ENCODE measurements around the gene CCT5.
"Not testable (repeated sequence)": the region's sequence is repeated elsewhere in the genome, so short reads cannot be mapped to it uniquely, and the experiment has no call there.

Gene CCT5

DNA sequence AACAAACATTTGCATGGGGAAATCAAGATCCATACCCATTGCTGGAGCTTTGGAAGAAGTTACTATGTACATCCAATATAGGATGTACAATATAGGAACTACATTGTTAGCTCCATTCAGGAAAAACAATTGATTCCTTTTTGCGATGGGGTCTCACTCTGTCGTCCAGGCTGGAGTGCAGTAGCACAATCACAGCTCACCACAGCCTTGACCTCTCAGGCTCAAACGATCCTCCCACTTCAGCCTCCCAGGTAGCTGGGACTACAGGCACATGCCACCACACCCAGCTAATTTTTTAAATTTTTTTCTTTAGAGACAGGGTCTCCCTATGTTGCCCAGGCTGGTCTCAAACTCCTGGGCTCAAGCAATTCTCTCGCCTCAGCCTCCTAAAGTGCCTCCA lies 2.9 kb upstream of the CCT5 start:
- DNase-seq: not testable (repeated sequence)

DNA sequence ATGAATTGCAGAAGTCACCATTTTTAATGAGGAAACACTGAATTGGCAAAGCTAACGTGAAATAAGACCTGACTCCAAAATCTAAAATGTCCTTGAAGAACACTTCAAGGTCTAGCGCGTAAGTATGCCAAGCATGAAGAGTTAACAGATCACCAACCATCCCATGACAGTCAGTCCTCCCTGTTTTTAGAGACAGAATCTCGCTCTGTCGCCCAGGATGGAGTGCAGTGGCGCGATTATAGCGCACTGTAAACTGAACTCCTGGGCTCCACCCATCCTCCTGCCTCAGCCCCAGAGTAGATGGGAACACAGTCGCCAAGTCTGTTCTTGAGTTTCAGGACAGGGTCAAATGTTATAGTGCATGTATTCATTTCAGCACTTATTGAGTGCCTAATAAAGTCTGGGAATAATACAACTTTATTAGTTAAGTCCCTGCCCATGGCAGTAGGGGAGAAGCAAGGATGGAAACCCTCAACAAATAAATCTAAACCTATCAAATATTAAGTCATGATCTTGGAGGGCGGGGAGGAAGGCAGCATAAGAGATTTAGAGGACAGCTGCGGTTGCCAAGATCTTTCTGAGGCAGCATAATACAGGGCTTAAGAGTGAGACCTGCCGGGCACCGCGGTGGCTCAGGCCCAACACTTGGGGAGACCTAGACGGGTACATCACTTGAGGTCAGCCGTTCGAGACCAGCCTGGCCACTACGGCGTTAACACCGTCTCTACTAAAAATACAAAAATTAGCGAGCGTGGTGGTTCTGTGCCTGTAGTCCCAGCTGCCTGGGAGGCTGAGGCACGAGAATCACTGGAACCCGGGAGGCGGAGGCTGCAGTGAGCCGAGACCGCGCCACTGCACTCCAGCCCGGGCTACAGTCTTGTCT lies 1.5 kb upstream of the CCT5 start:
- no peak for DNase-seq

- DNase-seq: no peak
Measured at GRCh38 chr5:10250806-10251276, 761 bp downstream of the CCT5 start.

DNA sequence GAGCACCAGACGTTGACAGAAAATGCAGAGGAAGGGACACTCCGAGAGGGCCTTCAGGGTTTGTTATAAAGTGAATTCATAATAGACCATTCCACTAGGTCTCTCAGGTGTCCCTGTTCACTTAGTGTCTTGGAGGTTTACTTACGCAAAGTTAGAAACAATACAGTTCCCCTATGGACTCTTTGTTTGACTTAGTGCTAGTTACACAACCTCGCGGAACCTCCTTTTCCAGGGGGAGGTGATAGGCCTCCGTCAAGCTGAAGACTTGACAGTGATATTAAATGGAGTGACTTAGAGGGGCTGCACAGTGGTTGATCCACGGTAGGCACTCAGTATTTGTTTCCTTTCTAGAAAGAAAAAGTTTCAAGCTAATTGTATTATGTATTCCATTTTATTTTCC lies 1.3 kb downstream of the CCT5 start:
- DNase-seq: no peak

GRCh38 chr5:10253390-10253789 lies 3.3 kb downstream of the CCT5 start:
- no peak for DNase-seq

DNA sequence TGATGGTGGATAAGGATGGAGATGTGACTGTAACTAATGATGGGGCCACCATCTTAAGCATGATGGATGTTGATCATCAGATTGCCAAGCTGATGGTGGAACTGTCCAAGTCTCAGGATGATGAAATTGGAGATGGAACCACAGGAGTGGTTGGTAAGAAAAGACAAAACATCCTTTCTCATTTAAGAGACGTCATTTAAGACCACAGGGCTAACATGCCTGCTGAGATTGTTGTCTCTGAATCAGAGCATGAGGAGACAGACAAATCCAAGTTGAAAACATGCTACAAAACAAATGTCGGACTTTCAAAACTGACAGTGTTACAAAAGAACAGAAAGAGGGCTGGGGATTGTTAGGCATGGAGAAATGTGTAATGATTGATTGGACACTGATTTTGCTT lies 4.6 kb downstream of the CCT5 start:
- DNase-seq: no peak

GRCh38 chr5:10257870-10258269 lies 7.8 kb downstream of the CCT5 start:
- DNase-seq: no peak

DNA sequence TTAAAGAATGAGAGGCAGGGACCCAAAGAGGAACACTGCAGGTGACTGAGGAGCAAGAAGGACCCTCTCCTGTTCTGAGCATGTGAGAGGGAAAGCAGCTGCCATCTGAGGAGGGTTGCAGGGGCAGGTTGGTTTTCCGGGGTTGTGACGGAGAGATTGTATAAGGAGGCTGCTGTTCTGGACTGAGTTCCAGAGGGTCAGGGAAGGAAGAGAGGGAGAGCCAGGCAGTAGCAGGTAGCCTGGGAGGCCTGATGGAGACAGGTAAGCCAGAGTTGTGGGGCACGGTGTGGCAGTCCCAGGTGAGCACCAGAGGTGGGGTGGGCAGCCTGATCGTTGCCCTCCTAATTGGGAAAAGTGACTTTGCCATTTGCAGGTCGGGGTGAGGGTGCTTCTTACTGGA lies 9.8 kb downstream of the CCT5 start:
- no peak for DNase-seq

- no peak for DNase-seq
Measured at GRCh38 chr5:10261065-10261464, 11.0 kb downstream of the CCT5 start.

GRCh38 chr5:10262121-10262774 lies 12.2 kb downstream of the CCT5 start:
- DNase-seq: no peak

- DNase-seq: no peak
Measured at GRCh38 chr5:10262995-10263394, 12.9 kb downstream of the CCT5 start.

DNA sequence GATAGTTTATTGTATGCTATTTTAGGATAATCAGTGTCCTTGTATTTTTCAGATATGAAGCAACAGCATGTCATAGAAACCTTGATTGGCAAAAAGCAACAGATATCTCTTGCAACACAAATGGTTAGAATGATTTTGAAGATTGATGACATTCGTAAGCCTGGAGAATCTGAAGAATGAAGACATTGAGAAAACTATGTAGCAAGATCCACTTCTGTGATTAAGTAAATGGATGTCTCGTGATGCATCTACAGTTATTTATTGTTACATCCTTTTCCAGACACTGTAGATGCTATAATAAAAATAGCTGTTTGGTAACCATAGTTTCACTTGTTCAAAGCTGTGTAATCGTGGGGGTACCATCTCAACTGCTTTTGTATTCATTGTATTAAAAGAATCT lies 14.5 kb downstream of the CCT5 start:
- no peak for DNase-seq

- no peak for DNase-seq
Measured at GRCh38 chr5:10265245-10266109, 15.4 kb downstream of the CCT5 start.

- no peak for DNase-seq
Measured at GRCh38 chr5:10266137-10266536, 16.1 kb downstream of the CCT5 start.

- DNase-seq: no peak
Measured at GRCh38 chr5:10266839-10267238, 16.8 kb downstream of the CCT5 start.

- DNase-seq: no peak
Measured at GRCh38 chr5:10268100-10268499, 18.0 kb downstream of the CCT5 start.

DNA sequence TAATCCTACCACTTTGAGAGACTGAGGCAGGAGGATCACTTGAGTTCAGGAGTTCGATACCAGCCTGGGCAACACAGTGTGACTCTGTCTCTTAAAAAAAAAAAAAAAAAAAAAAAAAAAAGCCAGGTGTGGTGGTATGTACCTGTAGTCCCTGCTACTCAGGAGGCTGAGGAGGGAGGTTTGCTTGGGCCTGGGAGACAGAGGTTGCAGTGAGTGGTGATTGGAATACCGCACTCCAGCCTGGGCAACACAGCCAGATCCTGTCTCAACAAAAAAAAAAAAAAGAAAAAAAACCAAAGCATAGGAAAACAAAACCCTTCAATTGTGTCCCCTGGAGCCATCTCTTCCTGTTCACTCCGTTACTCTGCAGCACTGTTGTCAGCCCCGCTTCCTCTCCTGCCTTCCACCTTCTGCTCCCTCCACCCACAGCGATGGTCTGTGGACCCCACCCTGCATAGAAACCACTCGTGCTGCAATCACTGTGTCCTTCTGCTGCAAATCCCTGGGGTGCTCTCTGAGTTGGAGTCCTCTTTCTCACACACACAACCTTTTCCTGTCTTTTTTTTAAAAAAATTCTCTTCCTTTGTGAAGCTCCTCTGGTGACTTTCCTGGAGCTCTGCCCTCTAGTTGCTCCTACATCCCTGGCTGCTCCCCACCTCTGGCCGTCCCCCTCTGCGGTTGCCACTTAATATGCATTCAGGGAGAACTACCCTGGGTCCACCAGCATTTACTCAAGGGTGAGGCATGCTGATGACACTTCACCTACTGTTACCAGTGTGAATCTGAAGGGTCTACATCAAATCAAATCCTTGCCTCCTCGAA lies 22.2 kb downstream of the CCT5 start:
- no peak for DNase-seq

DNA sequence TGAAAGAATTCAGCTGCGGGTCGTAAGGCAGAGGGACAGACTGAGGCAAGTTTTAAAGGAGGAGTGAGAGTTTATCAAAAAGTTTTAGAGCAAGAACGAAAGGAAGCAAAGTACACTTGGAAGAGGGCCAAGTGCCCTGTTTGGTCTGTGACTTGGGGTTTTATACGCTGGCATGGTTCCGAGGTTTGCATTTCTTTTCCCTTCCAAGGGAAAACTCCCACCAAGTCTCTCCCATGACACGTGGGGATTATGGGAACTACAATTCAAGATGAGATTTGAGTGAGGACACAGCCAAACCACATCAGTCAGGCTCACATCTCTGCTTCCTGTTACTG lies 22.8 kb downstream of the CCT5 start:
- not testable (repeated sequence) for DNase-seq

- no peak for DNase-seq
Measured at GRCh38 chr5:10275460-10275859, 25.4 kb downstream of the CCT5 start.

DNA sequence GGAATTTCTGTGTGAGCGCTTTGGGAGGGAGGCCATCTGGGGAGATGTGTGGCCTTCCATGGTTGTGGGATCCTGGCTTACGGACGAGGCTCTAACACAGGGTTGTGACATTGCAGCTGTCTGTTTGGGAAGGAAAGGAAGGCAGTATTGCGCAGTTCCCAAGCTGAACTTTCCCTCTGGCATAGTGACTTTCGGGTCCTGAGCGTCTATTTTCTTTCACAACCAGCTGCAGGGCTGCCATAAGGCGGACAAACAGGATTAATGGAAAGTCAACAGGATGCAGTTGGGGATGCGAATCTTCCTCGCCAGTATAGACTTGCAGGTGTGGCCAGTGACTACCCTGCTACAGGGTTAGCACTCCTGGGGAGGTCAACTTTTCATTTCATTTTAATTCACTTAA lies 25.9 kb downstream of the CCT5 start:
- no peak for DNase-seq

DNA sequence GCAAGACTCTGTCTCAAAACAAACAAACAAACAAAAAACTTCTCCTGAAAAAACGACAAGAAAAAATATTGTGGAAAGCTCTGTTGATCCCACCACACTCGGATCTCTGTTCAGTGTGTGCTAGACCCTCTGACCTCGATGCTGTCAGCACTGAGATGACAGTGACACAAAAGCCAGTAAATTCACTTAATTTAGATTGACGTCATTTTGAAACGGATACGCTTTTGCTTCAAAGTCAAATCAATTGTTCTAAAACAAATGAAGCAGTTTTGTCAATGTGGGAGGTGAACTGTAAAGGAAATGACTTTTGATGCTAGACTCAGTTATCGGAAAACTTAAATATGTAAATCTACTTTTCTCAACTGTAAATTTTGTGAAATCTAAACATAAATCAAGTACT lies 26.6 kb downstream of the CCT5 start:
- no peak for DNase-seq

DNA sequence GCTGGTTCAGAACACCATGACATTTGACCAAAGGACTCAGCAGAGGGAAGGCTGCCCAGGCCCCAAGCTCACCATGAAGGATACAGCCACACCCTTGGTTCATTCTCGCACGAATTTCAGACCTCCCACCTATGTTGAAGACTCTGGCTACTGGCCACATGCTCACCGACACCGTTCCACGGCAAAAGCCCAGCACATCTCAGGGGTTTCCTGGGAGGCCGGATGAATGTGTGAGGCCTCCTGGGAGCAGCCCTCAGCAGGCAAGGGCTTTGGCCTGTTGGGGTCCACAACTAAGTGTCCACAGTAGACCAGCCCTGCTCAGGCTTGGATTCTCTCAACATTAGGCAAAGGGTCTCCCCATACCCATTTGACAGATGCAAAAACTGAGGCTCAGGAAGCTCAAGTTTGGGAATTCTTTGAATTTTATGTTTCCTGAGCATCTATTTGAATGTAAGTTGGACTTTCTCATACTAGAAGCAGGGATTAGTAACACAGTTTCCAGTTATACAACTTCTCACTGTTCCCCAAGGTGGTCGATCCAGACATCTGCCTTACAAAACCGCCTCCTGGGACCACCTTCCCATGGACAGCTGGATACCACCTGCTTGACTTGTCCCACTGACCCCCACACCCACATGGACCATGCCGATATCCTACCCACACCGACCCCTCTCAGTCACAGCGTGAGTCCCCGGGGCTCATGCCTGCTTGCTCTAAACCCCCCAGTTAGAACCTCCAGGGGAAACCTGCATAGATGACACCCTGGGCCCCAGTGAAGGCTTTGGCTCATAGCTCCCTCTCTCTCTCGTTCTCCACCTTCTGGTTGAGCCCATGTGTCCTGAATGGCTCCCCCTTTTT lies 27.9 kb downstream of the CCT5 start:
- no peak for DNase-seq

Measured in stimulated activated CD4-positive, alpha-beta T cell treated with anti-CD3 and anti-CD28 coated beads, Interleukin-12 subunit alpha, Interleukin-12 subunit beta, amount 100 ng/mL, for 4 hours (primary cell).